Measurements from ENCODE around the gene CCDC194. TPM values are rescaled to one million over a fixed set of nuclear protein-coding genes. Genes with fewer than 3 reads are reported as not detected.

CCDC194 gene
- total RNA-seq, 1 experiment from 2014 or later, result 0.37 TPM

- no peak for TF ChIP-seq ZNF425 (CRISPR knock-in tag; conservative IDR thresholded peaks at IDR 0.05)
- TF ChIP-seq AR (CRISPR knock-in tag; IDR thresholded peaks at IDR 0.05), result no peak
Measured at GRCh38 chr19:17404015-17404414, 10.0 kb upstream of the CCDC194 start (continued).

- 0 out of 2 replicates have a peak, but pooled peaks have one; percentile 53 for TF ChIP-seq MAX (CRISPR knock-in tag; IDR thresholded peaks at IDR 0.05)
- 0 out of 2 replicates have a peak, but pooled peaks have one; percentile 12 for TF ChIP-seq USF1 (CRISPR knock-in tag; IDR thresholded peaks at IDR 0.05)
- TF ChIP-seq ZNF263 (CRISPR knock-in tag; IDR thresholded peaks at IDR 0.05; ENCODE audit: low read depth), result no peak
- H3K27ac Mint-ChIP-seq, result peak overlapping the region; percentile 89
- no peaks in the 10 kb centered on the region for H3K9me3 Mint-ChIP-seq
- H3K4me3 Mint-ChIP-seq, result peak overlapping the region; percentile 74
- no peaks in the 10 kb centered on the region for H3K27me3 Mint-ChIP-seq (ENCODE audit: low read depth)
- peaks cover 32% of the 10 kb centered on the region for H3K4me1 Mint-ChIP-seq
- ATAC-seq (peak; percentile 90), DNase-seq (ENCODE audit: low spot score) (peak; percentile 77)
- POLR2A ChIA-PET, result interaction anchor here (0.6 to 1.9 kb wide), 12 partner anchors 8 to 427 kb away, joined by 3 to 27 read pairs (median 3); partner anchors contain the start of gene MVB12A
- 0 out of 2 replicates have a peak, but pooled peaks cover 3% of the 10 kb centered on the region for H3K36me3 Mint-ChIP-seq
- CTCF ChIA-PET, result interaction anchor here (0.6 to 1.9 kb wide), 29 partner anchors 7 to 371 kb away, joined by 3 to 23 read pairs (median 4); partner anchors contain the start of genes MVB12A, PGLS and TMEM221
Measured at GRCh38 chr19:17402982-17403855, 9.2 kb upstream of the CCDC194 start.

GRCh38 chr19:17401628-17402027 is 7.6 kb upstream of the CCDC194 start:
- TF ChIP-seq ZSCAN18 (CRISPR knock-in tag; IDR thresholded peaks at IDR 0.05) (no peak), USF2 (CRISPR knock-in tag; IDR thresholded peaks at IDR 0.05) (no peak), ATF2 (CRISPR knock-in tag; IDR thresholded peaks at IDR 0.05; ENCODE audit: borderline replicate concordance, low read depth) (no peak), RELA (CRISPR knock-in tag; IDR thresholded peaks at IDR 0.05; ENCODE audit: borderline replicate concordance) (no peak), FOXP1 (CRISPR knock-in tag; IDR thresholded peaks at IDR 0.05; ENCODE audit: borderline replicate concordance) (no peak), NR2C2 (CRISPR knock-in tag; IDR thresholded peaks at IDR 0.05) (no peak), AFF4 (CRISPR knock-in tag; IDR thresholded peaks at IDR 0.05; ENCODE audit: borderline replicate concordance) (no peak), MAX (CRISPR knock-in tag; IDR thresholded peaks at IDR 0.05) (no peak), SP1 (CRISPR knock-in tag; conservative IDR thresholded peaks at IDR 0.05) (no peak)
- H3K27me3 Mint-ChIP-seq (ENCODE audit: low read depth), result no peaks in the 10 kb centered on the region
- H3K27ac Mint-ChIP-seq, result peak overlapping the region; percentile 7; the same call in 1 of the 2 replicates
- ChIA-PET CTCF (interaction anchor here (0.7 kb wide), 1 partner anchor 63 kb away, joined by 5 read pairs; no protein-coding TSS in a partner anchor), POLR2A (no interaction called here)
- H3K36me3 Mint-ChIP-seq, result 0 out of 2 replicates have a peak, but pooled peaks cover 3% of the 10 kb centered on the region
- no peak for DNase-seq (ENCODE audit: low spot score)
- no peaks in the 10 kb centered on the region for H3K9me3 Mint-ChIP-seq
- H3K4me1 Mint-ChIP-seq, result peaks cover 24% of the 10 kb centered on the region
- ATAC-seq, result no peak
- no peak overlapping the region for H3K4me3 Mint-ChIP-seq
